Progenitor cell of endocrine pancreas (in vitro differentiated cells): ENCODE measurements around the gene MAL. TPM values are rescaled to one million over a fixed set of nuclear protein-coding genes. Genes with fewer than 3 reads are reported as not detected.

Source experiments
- DNase-seq: peaks from one replicate; pipeline ENCODE4 v3.0.0; 2021; ENCODE audit warnings: low spot score; ENCODE audit not compliant: unreplicated experiment
- H3K27ac Mint-ChIP-seq: 2 replicates; pipeline ENCODE4 v1.8.0; 2021; ENCODE audit warnings: mild to moderate bottlenecking, moderate library complexity, mixed read lengths
- H3K27me3 Mint-ChIP-seq: 2 replicates; pipeline ENCODE4 v1.8.0; 2021; ENCODE audit warnings: mixed read lengths
- H3K36me3 Mint-ChIP-seq: 2 replicates; pipeline ENCODE4 v1.8.0; 2022; ENCODE audit warnings: mixed read lengths; ENCODE audit not compliant: insufficient read depth
- H3K4me1 Mint-ChIP-seq: 2 replicates; pipeline ENCODE4 v1.8.0; 2021; ENCODE audit warnings: low read depth, mixed read lengths
- H3K4me3 Mint-ChIP-seq: 2 replicates; pipeline ENCODE4 v1.8.0; 2021; ENCODE audit warnings: low read depth, mild to moderate bottlenecking, moderate library complexity, mixed read lengths
- H3K9me3 Mint-ChIP-seq: 2 replicates; pipeline ENCODE4 v1.8.0; 2021; ENCODE audit warnings: low read depth, mixed read lengths
- total RNA-seq: library from RNA; stranded (reverse); gene quantifications from 2 replicates; pipeline ENCODE4 v1.2.1, GENCODE V29; 2021
- TF ChIP-seq, protein P1 (sequence below): fragments of 200-600 bp; sonication (generic); IDR thresholded peaks from one replicate; pipeline ENCODE4 v1.5.0; 2021; ENCODE audit warnings: antibody characterized with exemption, mild to moderate bottlenecking; ENCODE audit not compliant: unreplicated experiment

Gene MAL
- total RNA-seq, 1 donor from 2014 or later: not detected

DNA sequence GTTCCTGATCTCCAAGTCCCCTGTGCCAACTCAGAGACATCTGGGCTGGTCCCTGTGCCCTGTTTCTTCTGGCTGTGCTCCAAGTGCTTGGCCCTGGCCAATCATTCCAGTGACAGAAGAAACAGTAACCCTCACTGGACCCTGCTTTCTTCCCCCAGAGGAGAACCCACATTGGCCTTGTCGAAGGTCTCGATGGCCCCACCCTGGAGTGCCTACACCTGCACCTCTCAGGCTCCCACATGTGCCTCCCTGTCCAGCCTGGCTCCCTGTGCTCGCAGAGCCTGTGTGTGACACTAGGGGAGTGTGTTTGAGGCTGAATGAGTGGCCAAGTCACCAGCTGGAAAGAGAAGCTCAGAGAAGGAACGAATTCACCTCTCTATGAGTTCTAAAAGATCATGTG lies 5.9 kb upstream of the MAL start:
- Mint-ChIP-seq H3K36me3 (no peaks in the 10 kb centered on the region), H3K4me1 (peaks cover 7% of the 10 kb centered on the region), H3K9me3 (no peaks in the 10 kb centered on the region), H3K27ac (no peak overlapping the region), H3K4me3 (no peak overlapping the region), H3K27me3 (peaks cover 43% of the 10 kb centered on the region)
- no peak for DNase-seq
- TF ChIP-seq, protein P1, sequence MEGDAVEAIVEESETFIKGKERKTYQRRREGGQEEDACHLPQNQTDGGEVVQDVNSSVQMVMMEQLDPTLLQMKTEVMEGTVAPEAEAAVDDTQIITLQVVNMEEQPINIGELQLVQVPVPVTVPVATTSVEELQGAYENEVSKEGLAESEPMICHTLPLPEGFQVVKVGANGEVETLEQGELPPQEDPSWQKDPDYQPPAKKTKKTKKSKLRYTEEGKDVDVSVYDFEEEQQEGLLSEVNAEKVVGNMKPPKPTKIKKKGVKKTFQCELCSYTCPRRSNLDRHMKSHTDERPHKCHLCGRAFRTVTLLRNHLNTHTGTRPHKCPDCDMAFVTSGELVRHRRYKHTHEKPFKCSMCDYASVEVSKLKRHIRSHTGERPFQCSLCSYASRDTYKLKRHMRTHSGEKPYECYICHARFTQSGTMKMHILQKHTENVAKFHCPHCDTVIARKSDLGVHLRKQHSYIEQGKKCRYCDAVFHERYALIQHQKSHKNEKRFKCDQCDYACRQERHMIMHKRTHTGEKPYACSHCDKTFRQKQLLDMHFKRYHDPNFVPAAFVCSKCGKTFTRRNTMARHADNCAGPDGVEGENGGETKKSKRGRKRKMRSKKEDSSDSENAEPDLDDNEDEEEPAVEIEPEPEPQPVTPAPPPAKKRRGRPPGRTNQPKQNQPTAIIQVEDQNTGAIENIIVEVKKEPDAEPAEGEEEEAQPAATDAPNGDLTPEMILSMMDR: no peak

DNA sequence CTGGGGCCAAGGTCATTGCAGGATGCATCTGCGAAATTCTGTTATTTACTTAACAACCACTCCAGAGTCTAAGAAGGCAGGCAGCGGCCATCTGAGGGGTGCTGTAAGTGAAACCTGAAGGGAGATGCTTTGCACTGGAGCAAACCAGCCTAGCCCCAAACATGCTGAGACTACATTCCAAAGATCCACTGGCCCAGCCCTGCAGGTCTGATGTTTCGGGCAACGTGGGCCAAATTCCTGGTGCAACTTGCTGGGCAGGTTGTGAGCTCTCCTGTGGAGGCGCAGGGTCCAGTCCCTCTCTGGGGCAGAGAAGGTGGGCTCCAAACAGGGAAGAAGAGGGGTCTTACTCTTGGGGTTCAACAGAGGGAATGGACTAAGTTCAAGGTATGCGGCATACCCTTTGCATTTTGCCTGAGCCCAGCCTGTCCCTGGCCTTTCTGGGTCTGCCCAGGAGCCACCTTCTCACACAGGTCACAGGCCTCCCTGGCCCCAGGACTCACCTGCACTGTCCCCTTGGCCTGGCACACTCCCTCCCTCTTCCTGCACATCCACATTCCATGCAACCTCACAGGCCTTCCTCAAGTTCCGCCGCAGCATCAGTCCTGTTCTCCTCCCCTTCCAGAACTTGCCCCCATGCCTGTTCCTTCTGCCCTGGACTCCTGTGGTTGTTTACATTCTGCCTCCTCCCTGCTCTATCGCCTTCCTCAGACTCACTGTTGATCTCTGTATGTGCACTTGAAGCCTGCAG lies 5.1 kb upstream of the MAL start:
- Mint-ChIP-seq H3K36me3 (no peaks in the 10 kb centered on the region), H3K9me3 (no peaks in the 10 kb centered on the region), H3K27ac (no peak overlapping the region), H3K4me1 (peaks cover 7% of the 10 kb centered on the region), H3K4me3 (no peak overlapping the region), H3K27me3 (peaks cover 51% of the 10 kb centered on the region)
- no peak for DNase-seq
- TF ChIP-seq, protein P1: no peak

DNA sequence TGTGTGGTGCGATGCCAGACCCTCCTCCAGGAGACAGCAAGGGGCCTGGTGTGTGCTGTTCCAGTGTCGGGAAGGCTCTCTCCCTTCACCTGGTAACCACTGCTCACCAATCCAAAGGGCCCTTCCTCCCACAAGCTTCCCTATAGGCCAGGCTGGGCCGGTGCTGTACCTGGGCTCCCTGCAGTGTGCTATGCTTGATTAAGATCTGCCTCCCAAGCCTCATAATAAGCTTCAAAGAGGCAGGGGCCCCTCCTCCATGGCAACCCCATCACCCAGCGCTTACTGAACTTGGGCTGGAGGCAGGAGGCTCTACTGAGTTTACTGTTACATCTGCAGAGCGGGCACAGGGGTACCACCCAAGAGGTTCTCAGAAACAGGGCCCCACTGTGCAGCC lies 4.5 kb upstream of the MAL start:
- peaks cover 55% of the 10 kb centered on the region for H3K27me3 Mint-ChIP-seq
- H3K9me3 Mint-ChIP-seq: no peaks in the 10 kb centered on the region
- no peak for DNase-seq
- no peak overlapping the region for H3K4me3 Mint-ChIP-seq
- no peaks in the 10 kb centered on the region for H3K36me3 Mint-ChIP-seq
- H3K4me1 Mint-ChIP-seq: peaks cover 11% of the 10 kb centered on the region
- no peak overlapping the region for H3K27ac Mint-ChIP-seq
- TF ChIP-seq, protein P1: no peak

DNA sequence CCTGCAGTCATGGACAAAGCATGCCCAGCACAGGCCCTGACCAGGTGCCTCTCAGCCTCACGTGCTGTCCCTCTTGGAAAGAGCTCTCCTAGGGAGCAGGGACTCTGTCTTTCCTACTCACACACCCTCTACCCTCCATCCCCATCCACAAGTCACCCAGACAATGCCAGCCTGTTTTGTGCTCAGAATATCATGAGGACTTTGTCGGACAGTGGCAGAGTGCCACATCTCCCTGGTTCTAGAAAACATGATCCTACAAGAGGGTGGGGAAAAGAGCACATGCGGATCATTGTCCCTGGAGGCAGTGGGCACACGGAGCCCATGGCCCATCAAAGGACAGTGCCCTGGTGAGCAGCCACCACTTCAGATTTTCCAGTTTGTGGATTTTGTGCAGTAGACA lies 3.7 kb upstream of the MAL start:
- peaks cover 15% of the 10 kb centered on the region for H3K4me1 Mint-ChIP-seq
- no peak overlapping the region for H3K4me3 Mint-ChIP-seq
- no peaks in the 10 kb centered on the region for H3K36me3 Mint-ChIP-seq
- no peak overlapping the region for H3K27ac Mint-ChIP-seq
- TF ChIP-seq, protein P1: no peak
- no peak for DNase-seq
- peaks cover 63% of the 10 kb centered on the region for H3K27me3 Mint-ChIP-seq
- H3K9me3 Mint-ChIP-seq: no peaks in the 10 kb centered on the region

DNA sequence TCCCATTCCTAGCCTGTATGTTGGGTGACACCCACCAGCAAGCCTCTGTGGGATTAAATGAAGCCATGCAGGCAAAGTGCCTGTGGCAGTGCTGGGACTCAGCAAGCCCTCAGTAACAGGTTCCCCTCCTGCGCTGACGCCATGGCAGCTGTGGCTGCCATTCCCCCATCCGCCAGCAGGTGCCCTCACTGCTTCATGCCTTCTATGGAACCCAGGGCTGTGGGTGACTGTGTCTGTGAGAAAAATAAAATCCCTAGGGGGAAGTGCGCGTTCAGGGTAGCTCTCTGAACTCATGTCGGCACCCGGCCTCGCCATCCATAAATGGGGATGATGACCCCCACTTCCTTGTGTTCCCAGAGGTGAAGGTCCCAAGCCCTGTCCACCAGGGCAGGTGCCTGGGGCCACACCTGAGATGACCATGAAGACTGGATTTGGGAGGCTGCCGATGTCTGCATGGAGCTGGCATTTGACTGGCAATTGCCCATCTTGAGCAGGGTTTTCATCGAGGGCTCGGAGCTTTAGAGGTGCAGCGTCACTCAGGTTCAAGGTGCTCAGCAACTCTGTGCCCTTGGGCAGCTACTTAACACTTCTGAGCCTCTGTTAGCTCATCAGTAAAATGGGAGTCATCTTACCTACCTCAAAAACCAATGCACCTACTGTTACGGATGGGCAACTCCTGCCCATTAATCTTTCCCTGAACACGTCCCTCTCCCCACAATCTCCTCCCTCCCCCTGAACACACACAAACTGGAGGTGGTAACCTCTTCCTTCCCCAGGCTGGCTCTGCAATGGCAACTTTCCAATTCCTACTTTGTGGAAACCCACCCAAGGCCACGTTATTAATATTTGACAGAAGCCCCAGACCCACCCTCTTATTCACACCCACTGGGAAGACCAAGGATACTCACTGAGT lies 2.9 kb upstream of the MAL start:
- DNase-seq: peak; percentile 78
- Mint-ChIP-seq H3K27ac (no peak overlapping the region), H3K9me3 (no peaks in the 10 kb centered on the region), H3K4me1 (peaks cover 15% of the 10 kb centered on the region), H3K27me3 (peaks cover 67% of the 10 kb centered on the region), H3K4me3 (no peak overlapping the region), H3K36me3 (no peaks in the 10 kb centered on the region)
- TF ChIP-seq, protein P1: peak; percentile 86
